NCI-H446 treated with DMSO at 0.1 percent for 48 hours (cell line): Measurements from ENCODE around the gene MORN1.

ENCODE experiments used
- DNase-seq: peaks from one replicate; lab custom pipeline; 2025; lab: John Stamatoyannopoulos, UW

The MORN1 gene

DNA sequence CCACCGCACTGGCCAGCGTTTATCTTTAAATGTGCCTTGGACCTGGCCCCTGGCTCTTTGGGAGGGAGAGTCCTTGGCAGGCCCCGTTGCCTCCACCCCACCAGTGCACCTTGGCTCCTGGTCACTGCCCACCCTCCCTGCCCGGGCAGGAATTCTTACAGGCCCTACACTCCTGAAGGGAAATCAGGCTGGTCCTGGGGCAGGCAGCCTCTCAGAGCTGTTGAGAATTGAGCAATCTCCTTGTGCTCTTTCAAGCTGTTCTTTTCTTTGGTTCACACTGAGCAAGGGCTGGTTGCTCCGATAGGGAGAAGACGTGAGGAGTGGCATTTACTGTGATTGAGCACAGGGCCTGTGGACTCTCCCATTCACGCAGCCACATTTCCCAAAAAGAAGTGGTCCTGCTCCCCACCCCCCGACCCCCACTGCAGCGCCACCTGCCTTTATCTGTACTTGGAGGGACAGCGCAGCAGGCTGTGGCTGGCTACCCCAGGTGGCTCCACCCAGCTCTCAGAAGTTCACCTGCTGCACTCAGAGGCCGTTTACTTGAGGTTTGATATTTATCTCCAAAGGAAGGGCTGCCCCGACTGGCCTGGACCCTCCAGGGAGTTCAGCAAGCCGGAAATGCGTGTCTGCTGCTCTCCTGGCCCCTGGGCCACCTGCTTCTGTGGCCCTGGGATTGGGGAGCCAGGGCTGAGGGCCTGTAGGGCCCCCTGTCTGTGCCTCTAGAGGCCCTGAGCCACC is 115.4 kb downstream of the MORN1 start:
- no peak for DNase-seq

DNA sequence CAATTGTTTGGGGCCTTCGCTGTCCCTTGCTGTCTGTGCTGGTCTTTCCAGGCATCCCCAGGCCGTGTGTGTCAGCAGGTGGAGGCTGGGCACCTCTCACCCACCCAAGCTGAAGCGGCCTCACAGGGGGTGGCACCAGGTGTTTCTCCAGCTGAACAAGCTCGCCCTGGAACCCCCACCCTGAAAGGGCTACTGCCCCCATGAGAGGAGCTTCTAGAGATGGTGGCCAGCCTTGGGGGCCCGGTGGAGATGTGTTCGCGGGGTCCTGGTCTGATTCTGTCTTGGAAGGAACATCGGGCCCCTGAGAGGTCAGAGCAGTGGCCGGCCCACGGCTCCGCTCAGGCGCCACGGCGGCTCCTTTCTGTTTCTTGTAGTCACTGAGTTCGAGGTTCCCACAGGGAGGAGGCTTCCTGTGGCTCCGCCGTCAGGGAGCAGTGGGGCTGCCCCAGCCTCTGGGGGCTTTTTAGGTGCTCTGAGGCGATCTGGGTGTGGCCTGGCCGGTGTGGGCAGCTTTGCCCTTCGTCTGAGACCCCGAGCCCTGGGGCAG is 116.4 kb downstream of the MORN1 start:
- no peak for DNase-seq

DNA sequence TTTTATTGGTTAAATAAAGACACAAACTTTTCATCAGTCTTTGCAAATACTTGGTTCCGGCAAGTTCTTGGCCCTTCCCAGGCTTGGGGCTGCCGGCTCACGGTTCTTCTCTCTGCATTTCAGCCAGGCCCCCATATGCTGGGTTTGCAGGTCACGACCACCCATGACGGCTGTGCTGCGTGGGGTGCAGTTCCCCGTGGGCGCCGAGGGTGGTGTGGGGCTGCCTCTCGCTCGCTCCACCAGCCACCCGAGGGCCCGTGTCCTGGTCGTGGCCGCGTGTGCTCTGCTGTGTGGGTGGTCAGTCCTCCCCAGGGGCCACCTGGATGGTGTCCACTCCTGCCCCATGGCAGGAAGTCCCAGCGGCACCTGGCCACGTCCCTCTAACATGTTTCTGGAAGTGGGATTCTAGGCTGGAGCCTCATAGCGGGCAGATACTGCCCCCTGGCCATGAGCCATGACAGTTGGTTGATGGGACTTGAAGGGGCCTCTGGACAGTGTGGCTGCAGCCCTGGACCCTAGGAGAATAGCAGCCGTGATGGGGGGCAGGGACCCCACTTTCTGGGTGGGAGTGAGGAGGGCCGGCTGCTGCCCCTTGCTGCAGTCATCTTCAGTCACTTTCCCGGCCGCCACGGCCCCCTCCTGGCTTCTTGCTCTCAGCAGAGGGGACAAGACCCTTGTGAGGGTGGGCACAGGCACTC is 117.0 kb downstream of the MORN1 start:
- DNase-seq, result no peak

DNA sequence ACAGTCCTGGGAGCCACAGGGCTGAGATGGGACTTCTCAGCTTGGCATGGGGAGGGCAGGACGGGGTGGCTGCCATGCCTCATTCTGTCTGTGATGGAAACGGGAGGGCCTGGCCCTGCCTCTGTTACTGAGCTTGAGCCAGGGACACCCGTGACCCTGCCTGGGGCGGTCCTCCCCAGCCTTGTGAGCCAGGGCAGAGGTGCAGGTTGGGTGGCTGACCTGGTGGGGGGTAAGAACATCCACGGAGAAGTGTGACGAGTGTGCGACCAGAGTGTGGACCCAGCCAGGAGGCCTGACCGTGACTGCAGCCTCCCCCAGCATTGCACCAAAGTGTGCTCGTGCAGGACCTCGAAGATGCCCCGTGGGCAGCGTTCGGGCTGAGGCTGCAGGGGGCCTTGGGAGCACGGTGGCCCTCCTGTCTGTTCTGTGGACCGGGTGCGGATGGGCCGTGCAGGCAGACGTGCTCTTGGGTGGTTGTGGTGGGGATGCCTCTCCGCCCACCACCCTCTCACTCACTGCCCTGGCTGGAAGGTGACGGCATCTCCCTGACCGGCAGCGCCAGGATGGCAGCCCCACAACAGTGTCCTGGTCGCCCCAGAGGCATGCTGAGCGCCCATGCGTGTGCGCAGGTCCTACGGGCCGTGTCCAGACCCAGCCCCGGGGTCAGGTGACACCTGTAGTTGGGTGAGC is 117.8 kb downstream of the MORN1 start:
- DNase-seq, result no peak

DNA sequence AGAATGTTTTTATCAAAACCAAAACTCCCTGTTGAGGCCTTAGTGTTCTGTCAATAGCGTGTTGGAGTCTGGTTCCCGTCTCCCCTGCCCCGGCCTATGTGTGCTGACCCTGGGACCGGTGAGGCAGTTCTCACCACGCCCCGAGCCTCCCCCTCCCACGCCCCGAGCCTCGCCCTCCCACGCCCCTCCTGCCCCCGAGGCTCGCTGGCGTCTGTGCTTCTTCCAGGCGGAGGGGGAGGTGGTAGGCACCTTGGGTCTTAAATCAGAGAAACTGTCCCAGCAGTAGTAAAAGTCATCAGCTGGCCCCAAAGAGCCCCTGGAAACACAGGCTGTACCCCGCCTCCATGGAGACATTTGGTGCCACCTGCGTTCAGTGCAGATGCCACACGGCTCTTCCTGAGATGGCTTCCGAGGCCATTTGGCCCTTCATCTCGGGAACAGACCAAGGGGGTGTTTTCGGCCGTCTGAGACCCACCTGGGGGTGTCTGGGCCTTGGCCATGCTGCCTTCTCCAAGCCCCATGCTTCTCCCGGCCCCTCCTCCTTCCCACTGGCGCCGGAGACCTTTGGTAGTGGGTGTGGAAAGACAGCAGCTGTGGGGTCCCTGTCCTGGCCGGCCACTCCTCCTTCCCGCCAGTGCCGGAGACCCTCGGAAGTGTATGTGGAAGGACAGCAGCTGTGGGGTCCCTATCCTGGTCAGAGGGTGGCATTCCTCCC is 118.5 kb downstream of the MORN1 start:
- no peak for DNase-seq

DNA sequence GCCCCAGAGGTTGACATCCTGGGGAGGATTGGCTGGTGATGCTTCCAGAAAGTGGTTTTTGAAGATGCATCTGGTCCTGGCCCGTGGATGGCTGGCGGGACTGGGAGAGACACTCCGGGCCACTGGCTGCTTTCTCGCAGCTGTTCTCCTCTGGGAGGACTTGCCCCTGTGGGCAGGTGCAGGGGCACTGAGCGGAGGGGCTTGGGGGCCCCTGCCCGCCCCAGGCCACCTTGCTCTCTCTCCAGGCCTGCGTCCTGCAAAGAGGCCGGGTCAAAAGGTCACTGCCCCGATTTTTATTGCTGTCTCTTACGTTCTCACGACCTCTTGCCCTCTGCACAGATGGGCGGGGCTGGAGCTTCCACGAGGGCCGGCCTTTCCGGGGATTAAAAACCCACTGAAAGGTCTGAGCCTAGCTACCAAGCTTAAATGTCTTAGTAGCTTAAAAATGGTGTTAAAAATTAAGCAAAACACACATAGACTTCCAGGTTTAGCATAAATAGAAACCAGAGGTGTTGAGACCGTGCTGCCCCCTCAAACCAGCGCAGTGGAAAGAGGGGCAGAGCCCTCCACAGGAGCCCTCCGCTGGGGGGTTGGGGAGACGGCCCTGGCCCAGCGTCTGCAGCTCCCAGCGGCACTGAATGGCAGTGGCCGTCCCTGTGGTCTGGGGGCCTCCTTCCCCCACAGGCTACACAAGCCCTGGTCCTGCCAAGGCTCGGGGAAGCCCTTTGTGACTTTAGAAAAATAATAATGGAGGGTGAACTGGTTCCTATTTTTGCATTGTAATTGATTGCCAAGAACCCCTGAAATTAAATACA is 119.3 kb downstream of the MORN1 start:
- no peak for DNase-seq
